Measurements from ENCODE around the gene ALKBH1. TPM values are rescaled to one million over a fixed set of nuclear protein-coding genes. Genes with fewer than 3 reads are reported as not detected.

ALKBH1 gene
- polyA plus RNA-seq, 1 donor (not counting 4 experiments of a cell fraction or from before 2014, with no cell fraction given) = 13.0 TPM

- Histone ChIP-seq H3K9me1 (ENCODE audit: control insufficient read depth, extremely low read depth, insufficient read depth, low read length) (no peaks in the 10 kb centered on the region), H4K20me1 (ENCODE audit: control insufficient read depth, extremely low read depth, insufficient read depth, low read length) (no peaks in the 10 kb centered on the region), H3K36me3 (ENCODE audit: control insufficient read depth in 2 of 2, extremely low read depth in 1 of 2, insufficient read depth in 2 of 2, low read length in 2 of 2) (no peaks in the 10 kb centered on the region), H3K4me1 (ENCODE audit: control insufficient read depth, extremely low read depth, insufficient read depth, low read length) (no peaks in the 10 kb centered on the region), H3K79me2 (ENCODE audit: control insufficient read depth, insufficient read depth, low read length) (no peaks in the 10 kb centered on the region), H2AFZ (ENCODE audit: control insufficient read depth, low read length) (no peak overlapping the region), H3K27ac (ENCODE audit: control insufficient read depth, insufficient read depth, low read length) (no peak overlapping the region), H3K9ac (ENCODE audit: control insufficient read depth, extremely low read depth, insufficient read depth, low read length) (no peak overlapping the region), H3K9me3 (ENCODE audit: control insufficient read depth, low read depth, low read length) (no peaks in the 10 kb centered on the region), H3K27me3 (ENCODE audit: control insufficient read depth, extremely low read depth, insufficient read depth, low read length) (no peaks in the 10 kb centered on the region), H3K4me3 (ENCODE audit: control insufficient read depth in 2 of 3, extremely low read depth in 1 of 3, insufficient read depth in 2 of 3, low read depth in 1 of 3, low read length in 3 of 3) (no peak overlapping the region), H3K4me2 (ENCODE audit: control insufficient read depth, extremely low read depth, insufficient read depth, low read depth, low read length) (no peak overlapping the region)
- FAIRE-seq = no peak
- dilution Hi-C loops (cut with MboI; ENCODE audit: extremely low pct_ligation_motif_present, low sequenced_read_pairs) = no loop called here
- DNase-seq (ENCODE audit: low read depth, low spot score) = no peak
- TF ChIP-seq EZH2 (IDR thresholded peaks at IDR 0.05; ENCODE audit: low read length) (no peak), CTCF (optimal IDR thresholded peaks at IDR 0.05 in 1 of 3, IDR thresholded peaks at IDR 0.05 in 1 of 3, conservative IDR thresholded peaks at IDR 0.05 in 1 of 3; ENCODE audit: extremely low read depth in 1 of 3, insufficient read depth in 2 of 3, low read length in 3 of 3) (no peak)
These were observed 77.7 kb downstream of the ALKBH1 start for GRCh38 chr14:77630111-77630510.

- TF ChIP-seq EZH2 (IDR thresholded peaks at IDR 0.05; ENCODE audit: low read length) = no peak
- Histone ChIP-seq H4K20me1 (ENCODE audit: control insufficient read depth, extremely low read depth, insufficient read depth, low read length) (no peaks in the 10 kb centered on the region), H2AFZ (ENCODE audit: control insufficient read depth, low read length) (no peak overlapping the region), H3K9me3 (ENCODE audit: control insufficient read depth, low read depth, low read length) (no peaks in the 10 kb centered on the region), H3K9ac (ENCODE audit: control insufficient read depth, extremely low read depth, insufficient read depth, low read length) (no peak overlapping the region), H3K27ac (ENCODE audit: control insufficient read depth, insufficient read depth, low read length) (no peak overlapping the region), H3K4me1 (ENCODE audit: control insufficient read depth, extremely low read depth, insufficient read depth, low read length) (no peaks in the 10 kb centered on the region), H3K36me3 (ENCODE audit: control insufficient read depth in 2 of 2, extremely low read depth in 1 of 2, insufficient read depth in 2 of 2, low read length in 2 of 2) (no peaks in the 10 kb centered on the region), H3K27me3 (ENCODE audit: control insufficient read depth, extremely low read depth, insufficient read depth, low read length) (no peaks in the 10 kb centered on the region), H3K4me2 (ENCODE audit: control insufficient read depth, extremely low read depth, insufficient read depth, low read depth, low read length) (no peak overlapping the region), H3K4me3 (ENCODE audit: control insufficient read depth in 2 of 3, extremely low read depth in 1 of 3, insufficient read depth in 2 of 3, low read depth in 1 of 3, low read length in 3 of 3) (no peak overlapping the region), H3K9me1 (ENCODE audit: control insufficient read depth, extremely low read depth, insufficient read depth, low read length) (no peaks in the 10 kb centered on the region), H3K79me2 (ENCODE audit: control insufficient read depth, insufficient read depth, low read length) (no peaks in the 10 kb centered on the region)
- no peak for FAIRE-seq
- no peak for DNase-seq (ENCODE audit: low read depth, low spot score)
- dilution Hi-C loops (cut with MboI; ENCODE audit: extremely low pct_ligation_motif_present, low sequenced_read_pairs) = no loop called here
These were observed 82.5 kb downstream of the ALKBH1 start for GRCh38 chr14:77625360-77625759.

- Histone ChIP-seq H3K4me1 (ENCODE audit: control insufficient read depth, extremely low read depth, insufficient read depth, low read length) (no peaks in the 10 kb centered on the region), H3K4me2 (ENCODE audit: control insufficient read depth, extremely low read depth, insufficient read depth, low read depth, low read length) (no peak overlapping the region), H3K27me3 (ENCODE audit: control insufficient read depth, extremely low read depth, insufficient read depth, low read length) (no peaks in the 10 kb centered on the region), H3K9ac (ENCODE audit: control insufficient read depth, extremely low read depth, insufficient read depth, low read length) (no peak overlapping the region), H3K4me3 (ENCODE audit: control insufficient read depth in 2 of 3, extremely low read depth in 1 of 3, insufficient read depth in 2 of 3, low read depth in 1 of 3, low read length in 3 of 3) (no peak overlapping the region), H3K9me1 (ENCODE audit: control insufficient read depth, extremely low read depth, insufficient read depth, low read length) (no peaks in the 10 kb centered on the region), H4K20me1 (ENCODE audit: control insufficient read depth, extremely low read depth, insufficient read depth, low read length) (no peaks in the 10 kb centered on the region), H3K36me3 (ENCODE audit: control insufficient read depth in 2 of 2, extremely low read depth in 1 of 2, insufficient read depth in 2 of 2, low read length in 2 of 2) (no peaks in the 10 kb centered on the region), H2AFZ (ENCODE audit: control insufficient read depth, low read length) (no peak overlapping the region), H3K79me2 (ENCODE audit: control insufficient read depth, insufficient read depth, low read length) (no peaks in the 10 kb centered on the region), H3K27ac (ENCODE audit: control insufficient read depth, insufficient read depth, low read length) (no peak overlapping the region), H3K9me3 (ENCODE audit: control insufficient read depth, low read depth, low read length) (no peaks in the 10 kb centered on the region)
- dilution Hi-C loops (cut with MboI; ENCODE audit: extremely low pct_ligation_motif_present, low sequenced_read_pairs) = no loop called here
- FAIRE-seq (no peak), DNase-seq (ENCODE audit: low read depth, low spot score) (no peak)
- TF ChIP-seq CTCF (optimal IDR thresholded peaks at IDR 0.05 in 1 of 3, IDR thresholded peaks at IDR 0.05 in 1 of 3, conservative IDR thresholded peaks at IDR 0.05 in 1 of 3; ENCODE audit: extremely low read depth in 1 of 3, insufficient read depth in 2 of 3, low read length in 3 of 3) (no peak), EZH2 (IDR thresholded peaks at IDR 0.05; ENCODE audit: low read length) (no peak)
These were observed 84.6 kb downstream of the ALKBH1 start for GRCh38 chr14:77623201-77623600.
